K562 (cell line): ENCODE results near the gene FRMD4B. TPM values are rescaled to one million over a fixed set of nuclear protein-coding genes. Genes with fewer than 3 reads are reported as not detected.

Experiments
- ATAC-seq: fragments of 200-7000 bp; cut with Tn5 transposase; 3 replicates; pipeline ENCODE4 v1.9.1; 2020; ENCODE audit warnings: moderate library complexity
- BruUV-seq: library from RNA; stranded (reverse); fragments of 400-500 nt; replicated peaks from 2 replicates; lab custom pipeline; 2021; lab: Mats Ljungman, UMichigan
- CTCF ChIA-PET: fragments of 300-600 bp; formaldehyde crosslinking; extraction: SDS; loops from one replicate; lab custom pipeline; 2021; ENCODE audit warnings: low intra/inter-chr PET ratio; lab: Yijun Ruan, JAX
- POLR2A ChIA-PET: fragments of 300-600, 350-650 bp; sonication (Branson Sonifier 250); formaldehyde crosslinking; extraction: SDS; loops from one replicate; lab custom pipeline; 2021; ENCODE audit warnings: antibody characterized with exemption, inconsistent platforms; lab: Yijun Ruan, JAX
- DNase-seq, 4 experiments: peaks; one replicate each; pipeline versions ENCODE4 v3.0.0 to v3.0.0-alpha.2; 2011 to 2018; ENCODE audit warnings: low spot score in 3 of 4, mixed read lengths in 3 of 4; ENCODE audit errors: extremely low read depth in 1 of 4
- FAIRE-seq: peaks from 2 replicates; lab custom pipeline; 2011; peaks lifted over from hg19 to GRCh38; lab: Jason Lieb, UNC
- H2AFZ ChIP-seq: 2 replicates; pipeline ENCODE4 v1.6.0; 2011; ENCODE audit warnings: low read depth, low read length, control low read depth, inconsistent platforms
- H3K27ac ChIP-seq: fragments of 200-600 bp; 3 replicates; pipeline ENCODE4 v1.8.0; 2011; ENCODE audit warnings: low read depth, mild to moderate bottlenecking, control low read depth, inconsistent platforms, low read length, moderate library complexity, mixed read lengths; ENCODE audit errors: extremely low read depth
- H3K27me3 ChIP-seq, 2 experiments: fragments of 300-600 bp in 1 of 2; 2 replicates in 1 of 2; 3 replicates in 1 of 2; pipeline versions ENCODE4 v1.6.0 to v1.8.0; 2011; ENCODE audit warnings: inconsistent platforms in 2 of 2, low read length in 2 of 2, mild to moderate bottlenecking in 1 of 2, mixed read lengths in 1 of 2, moderate library complexity in 1 of 2; ENCODE audit not compliant: control insufficient read depth in 2 of 2, insufficient read depth in 2 of 2
- H3K36me3 ChIP-seq: fragments of 300-600 bp; 3 replicates; pipeline ENCODE4 v1.8.0; 2011; ENCODE audit warnings: mild to moderate bottlenecking, low read length, inconsistent platforms; ENCODE audit not compliant: control insufficient read depth, insufficient read depth
- H3K4me1 ChIP-seq, 2 experiments: fragments of 200-600 bp in 1 of 2; replicated peaks in 1 of 2; 2 replicates in 1 of 2; 3 replicates in 1 of 2; pipeline versions ENCODE4 v1.5.1 to v1.8.0; 2011; ENCODE audit warnings: inconsistent platforms in 2 of 2, low read length in 2 of 2, mild to moderate bottlenecking in 1 of 2, mixed read lengths in 1 of 2, moderate library complexity in 1 of 2; ENCODE audit not compliant: control insufficient read depth in 2 of 2, insufficient read depth in 2 of 2
- H3K4me2 ChIP-seq: 2 replicates; pipeline ENCODE4 v1.6.1; 2011; ENCODE audit warnings: low read length, control low read depth, inconsistent platforms, mixed read lengths; ENCODE audit not compliant: insufficient read depth
- H3K4me3 ChIP-seq: fragments of 200-600 bp; sonication (generic), shearing (Covaris generic); 2 replicates; pipeline ENCODE4 v1.5.1; 2016; ENCODE audit warnings: control low read depth, inconsistent platforms
- H3K79me2 ChIP-seq: fragments of 200-600 bp; 3 replicates; pipeline ENCODE4 v1.8.0; 2011; ENCODE audit warnings: low read length, inconsistent platforms; ENCODE audit not compliant: control insufficient read depth, insufficient read depth
- H3K9ac ChIP-seq, 2 experiments: 2 replicates each; pipeline versions ENCODE4 v1.6.0 to v1.6.1; 2011; ENCODE audit warnings: low read depth in 2 of 2, low read length in 2 of 2, control low read depth in 1 of 2, inconsistent platforms in 1 of 2, mild to moderate bottlenecking in 1 of 2, mixed read lengths in 1 of 2; ENCODE audit not compliant: insufficient read depth in 1 of 2
- H3K9me1 ChIP-seq: one replicate; pipeline ENCODE4 v1.6.0; 2011; ENCODE audit warnings: inconsistent platforms, mild to moderate bottlenecking, low read length, moderate library complexity; ENCODE audit not compliant: control insufficient read depth, insufficient read depth
- H3K9me3 ChIP-seq: replicated peaks from 2 replicates; pipeline ENCODE4 v1.5.1; 2011; ENCODE audit warnings: low read depth, low read length, inconsistent platforms; ENCODE audit not compliant: control insufficient read depth, insufficient read depth
- H4K20me1 ChIP-seq: replicated peaks from 2 replicates; pipeline ENCODE4 v1.6.1; 2011; ENCODE audit warnings: low read length, inconsistent platforms, mixed read lengths; ENCODE audit not compliant: control insufficient read depth, insufficient read depth
- BHLHE40 ChIP-seq: IDR thresholded peaks from 2 replicates; pipeline ENCODE4 v1.6.1; 2011; ENCODE audit warnings: low read length, improper control_type of control experiment
- CAMTA2 ChIP-seq: fragments of 250-450 bp; sonication (Bioruptor Pico); conservative IDR thresholded peaks from 2 replicates; pipeline ENCODE4 v1.5.1; 2022
- CBFA2T3 ChIP-seq: fragments of 450-650 bp; IDR thresholded peaks from 2 replicates; pipeline ENCODE4 v1.6.1; 2017
- CCAR2 ChIP-seq: fragments of 200-400 bp; formaldehyde crosslinking; IDR thresholded peaks from 2 replicates; pipeline ENCODE4 v1.6.1; 2017; ENCODE audit warnings: mild to moderate bottlenecking, low read depth, low read length
- KLF1 ChIP-seq: fragments of 450-650 bp; IDR thresholded peaks from 2 replicates; pipeline ENCODE4 v1.6.1; 2016; ENCODE audit warnings: missing genetic modification characterization, missing compliant biosample characterization
- NFE2L1 ChIP-seq: fragments of 450-650 bp; IDR thresholded peaks from 2 replicates; pipeline ENCODE4 v1.6.1; 2016; ENCODE audit warnings: missing genetic modification characterization, low read depth, mild to moderate bottlenecking, missing compliant biosample characterization, moderate library complexity, borderline replicate concordance
- ZNF140 ChIP-seq: fragments of 250-450 bp; sonication (Bioruptor Pico); IDR thresholded peaks from 2 replicates; pipeline ENCODE4 v1.8.0; 2021; ENCODE audit warnings: moderate library complexity, mild to moderate bottlenecking, inconsistent platforms
- ZNF324 ChIP-seq: fragments of 250-450 bp; sonication (Bioruptor Pico); IDR thresholded peaks from 2 replicates; pipeline ENCODE4 v1.4.0; 2020; ENCODE audit warnings: mild to moderate bottlenecking
- WGBS: fragments of 100-300 bp; shearing (Covaris generic); methylation state at CpG from one replicate; pipeline ENCODE4 v1.1.6; 2016; ENCODE audit warnings: low coverage, mixed read lengths; ENCODE audit not compliant: insufficient coverage; ENCODE audit errors: missing lambda C conversion rate; 5-methylcytosine and 5-hydroxymethylcytosine counted together
- in situ Hi-C: fragments of 300-500 bp; cut with MboI; formaldehyde crosslinking; loops from 4 replicates; pipeline ENCODE4 v1.15.0; 2018; ENCODE audit warnings: inconsistent platforms, mixed read lengths
- intact Hi-C: fragments of 100-400 bp; cut with micrococcal nuclease; formaldehyde crosslinking; loops from 2 replicates; pipeline ENCODE4 v1.14.2; 2022
- polyA plus RNA-seq, 8 experiments: library from polyadenylated mRNA; depleted of rRNA in 4 of 8; stranded (reverse) in 5 of 8; unstranded in 3 of 8; fragments of >200 nt; fragmentation: Nextera tagmentation in 2 of 8; fragmentation: Illumina TruSeq in 1 of 8; extraction: Ambion mirVana in 2 of 8; extraction: Trizol in 1 of 8; gene quantifications; 2 replicates each; pipeline versions ENCODE4 v1.2.1 to v1.2.3, GENCODE V29; 2011 to 2014; ENCODE audit warnings: inconsistent platforms in 1 of 8, missing spikeins in 1 of 8
- total RNA-seq, 7 experiments: library from RNA; depleted of rRNA in 6 of 7; stranded (reverse); fragments of >200 nt in 6 of 7; fragmentation: Illumina TruSeq in 2 of 7; extraction: Trizol in 2 of 7; gene quantifications; 2 replicates each; pipeline versions ENCODE4 v1.2.1 to v1.2.3, GENCODE V29; 2011 to 2021; ENCODE audit warnings: low replicate concordance in 1 of 7
- TF ChIP-seq, protein P1 (sequence below): sonication (generic); formaldehyde crosslinking; IDR thresholded peaks from 2 replicates; pipeline ENCODE4 v1.8.0; 2022; ENCODE audit warnings: mild to moderate bottlenecking, missing genetic modification reagents

The FRMD4B gene
- total and polyA plus RNA-seq, 9 of the 15 experiments (the other 6 are each of a cell fraction or from before 2014, with no cell fraction given): 0.03 to 0.09 (median 0.04) TPM; not detected in 3

DNA sequence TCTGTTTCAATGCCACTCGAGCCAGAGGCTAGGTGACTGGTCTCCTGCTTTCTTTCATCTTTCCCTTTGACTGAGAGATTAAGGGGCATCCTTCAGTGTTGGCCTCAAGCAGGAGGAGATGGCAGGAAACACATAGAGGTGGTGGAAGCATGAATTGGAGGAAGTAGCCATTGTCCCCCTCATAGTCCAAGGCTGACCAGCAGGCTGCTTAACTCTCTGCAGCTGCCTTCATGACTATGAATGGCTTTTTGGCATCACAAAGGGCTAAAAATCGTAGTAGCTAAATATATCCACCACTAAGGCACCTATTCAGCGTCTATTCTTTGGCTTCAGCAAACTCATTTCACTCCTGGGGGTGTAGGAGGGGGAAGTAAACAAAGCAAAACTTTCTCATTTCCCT, 7.0 kb upstream of the FRMD4B start:
- Histone ChIP-seq H4K20me1 (no peaks in the 10 kb centered on the region), H3K9me3 (no peaks in the 10 kb centered on the region), H2AFZ (no peak overlapping the region), H3K27me3 (peaks cover 0 to 10% of the 10 kb centered on the region in 2 experiments; a peak in 2 of 5 replicates), H3K4me3 (no peak overlapping the region), H3K4me2 (no peak overlapping the region), H3K79me2 (no peaks in the 10 kb centered on the region), H3K9ac (no peak overlapping the region), H3K9me1 (no peaks in the 10 kb centered on the region), H3K4me1 (no peaks in the 10 kb centered on the region), H3K36me3 (no peaks in the 10 kb centered on the region), H3K27ac (no peak overlapping the region)
- intact Hi-C loops: no loop called here
- TF ChIP-seq ZNF140 (CRISPR knock-in tag) (no peak), KLF1 (tag) (no peak), BHLHE40 (no peak), ZNF324 (CRISPR knock-in tag) (no peak), CCAR2 (no peak), NFE2L1 (tag) (no peak), CAMTA2 (CRISPR knock-in tag) (no peak), CBFA2T3 (no peak)
- TF ChIP-seq, protein P1, sequence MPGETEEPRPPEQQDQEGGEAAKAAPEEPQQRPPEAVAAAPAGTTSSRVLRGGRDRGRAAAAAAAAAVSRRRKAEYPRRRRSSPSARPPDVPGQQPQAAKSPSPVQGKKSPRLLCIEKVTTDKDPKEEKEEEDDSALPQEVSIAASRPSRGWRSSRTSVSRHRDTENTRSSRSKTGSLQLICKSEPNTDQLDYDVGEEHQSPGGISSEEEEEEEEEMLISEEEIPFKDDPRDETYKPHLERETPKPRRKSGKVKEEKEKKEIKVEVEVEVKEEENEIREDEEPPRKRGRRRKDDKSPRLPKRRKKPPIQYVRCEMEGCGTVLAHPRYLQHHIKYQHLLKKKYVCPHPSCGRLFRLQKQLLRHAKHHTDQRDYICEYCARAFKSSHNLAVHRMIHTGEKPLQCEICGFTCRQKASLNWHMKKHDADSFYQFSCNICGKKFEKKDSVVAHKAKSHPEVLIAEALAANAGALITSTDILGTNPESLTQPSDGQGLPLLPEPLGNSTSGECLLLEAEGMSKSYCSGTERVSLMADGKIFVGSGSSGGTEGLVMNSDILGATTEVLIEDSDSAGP (CRISPR knock-in tag): no peak
- POLR2A ChIA-PET: no interaction called here
- BruUV-seq: no TSS peak
- DNase-seq: no peak
- CTCF ChIA-PET: no interaction called here
- in situ Hi-C loops: no loop called here
- 0% methylated on average over 2 of the region's 3 CpGs for WGBS
- no peak for FAIRE-seq
- no peak for ATAC-seq
